GM23338 (cell line): ENCODE data around the gene SLC5A6. TPM values are rescaled to one million over a fixed set of nuclear protein-coding genes. Genes with fewer than 3 reads are reported as not detected.

Experiments
- ATAC-seq: fragments of 200-7000 bp; cut with Tn5 transposase; 3 replicates; pipeline ENCODE4 v1.9.1; 2020
- DNase-seq: peaks from one replicate; pipeline ENCODE4 v3.0.0-alpha.2; 2015; ENCODE audit warnings: low spot score
- H2AFZ ChIP-seq: fragments of 200-600 bp; sonication (generic); 2 replicates; pipeline ENCODE4 v1.8.0; 2016; ENCODE audit warnings: antibody characterized with exemption, mild to moderate bottlenecking, moderate library complexity
- H3F3A ChIP-seq: fragments of 200-600 bp; sonication (generic); replicated peaks from 2 replicates; pipeline ENCODE4 v1.8.0; 2017; ENCODE audit warnings: antibody characterized with exemption, mixed run types, low read depth
- H3K27ac ChIP-seq: fragments of 200-600 bp; sonication (generic); 2 replicates; pipeline ENCODE4 v1.6.1; 2016; ENCODE audit warnings: low read depth
- H3K27me3 ChIP-seq: fragments of 200-600 bp; sonication (generic); 2 replicates; pipeline ENCODE4 v1.8.0; 2016; ENCODE audit warnings: mild to moderate bottlenecking, mixed run types, moderate library complexity; ENCODE audit not compliant: insufficient read depth
- H3K36me3 ChIP-seq: fragments of 200-600 bp; sonication (generic); 2 replicates; pipeline ENCODE4 v1.8.0; 2016; ENCODE audit warnings: mild to moderate bottlenecking; ENCODE audit not compliant: insufficient read depth
- H3K4me1 ChIP-seq: fragments of 200-600 bp; sonication (generic); 2 replicates; pipeline ENCODE4 v1.8.0; 2016; ENCODE audit warnings: mild to moderate bottlenecking, moderate library complexity; ENCODE audit not compliant: insufficient read depth
- H3K4me2 ChIP-seq: fragments of 200-600 bp; sonication (generic); 2 replicates; pipeline ENCODE4 v1.7.1; 2017; ENCODE audit warnings: mixed run types
- H3K4me3 ChIP-seq: fragments of 200-600 bp; sonication (generic); 2 replicates; pipeline ENCODE4 v1.6.1; 2016; ENCODE audit warnings: mixed run types
- H3K79me2 ChIP-seq: fragments of 200-600 bp; sonication (generic); replicated peaks from 2 replicates; pipeline ENCODE4 v1.8.0; 2017; ENCODE audit warnings: mild to moderate bottlenecking; ENCODE audit not compliant: insufficient read depth
- H3K9me2 ChIP-seq: fragments of 200-600 bp; sonication (generic); 2 replicates; pipeline ENCODE4 v1.8.0; 2017; ENCODE audit not compliant: insufficient read depth
- H4K20me1 ChIP-seq: fragments of 200-600 bp; sonication (generic); replicated peaks from 2 replicates; pipeline ENCODE4 v1.8.0; 2017; ENCODE audit warnings: mild to moderate bottlenecking; ENCODE audit not compliant: insufficient read depth
- H3K27ac Mint-ChIP-seq: 2 replicates; pipeline ENCODE4 v1.8.0; 2020; ENCODE audit warnings: inconsistent platforms, mild to moderate bottlenecking, moderate library complexity, mixed read lengths
- H3K27me3 Mint-ChIP-seq: 3 replicates; pipeline ENCODE4 v1.8.0; 2022; ENCODE audit warnings: low read depth, mild to moderate bottlenecking, moderate library complexity, mixed read lengths, inconsistent platforms; ENCODE audit not compliant: insufficient read depth, poor library complexity
- H3K36me3 Mint-ChIP-seq: 3 replicates; pipeline ENCODE4 v1.8.0; 2021; ENCODE audit warnings: low read depth, mild to moderate bottlenecking, inconsistent platforms, moderate library complexity, mixed read lengths
- H3K4me1 Mint-ChIP-seq: 3 replicates; pipeline ENCODE4 v1.8.0; 2020; ENCODE audit warnings: mild to moderate bottlenecking, inconsistent platforms, mixed read lengths
- H3K4me3 Mint-ChIP-seq: 3 replicates; pipeline ENCODE4 v1.8.0; 2021; ENCODE audit warnings: moderate library complexity, mild to moderate bottlenecking, inconsistent platforms, mixed read lengths
- H3K9me3 Mint-ChIP-seq: 3 replicates; pipeline ENCODE4 v1.8.0; 2020; ENCODE audit warnings: moderate library complexity, mild to moderate bottlenecking, inconsistent platforms, mixed read lengths
- CREB1 ChIP-seq: fragments of 250-450 bp; sonication (Bioruptor Pico); IDR thresholded peaks from 2 replicates; pipeline ENCODE4 v1.5.0; 2020; ENCODE audit warnings: low read depth, mild to moderate bottlenecking, moderate library complexity
- ETS1 ChIP-seq: IDR thresholded peaks from 2 replicates; pipeline ENCODE4 v1.6.1; 2016; ENCODE audit warnings: antibody characterized with exemption
- EZH2 ChIP-seq: fragments of 200-600 bp; sonication (generic); IDR thresholded peaks from one replicate; pipeline ENCODE4 v1.8.0; 2017; ENCODE audit warnings: antibody characterized with exemption, mild to moderate bottlenecking, low read depth; ENCODE audit not compliant: unreplicated experiment
- EZH2phosphoT487 ChIP-seq: fragments of 200-600 bp; sonication (generic); IDR thresholded peaks from one replicate; pipeline ENCODE4 v1.8.1; 2018; ENCODE audit warnings: antibody characterized with exemption; ENCODE audit not compliant: unreplicated experiment
- JUNB ChIP-seq: IDR thresholded peaks from one replicate; pipeline ENCODE4 v1.6.1; 2016; ENCODE audit warnings: antibody characterized with exemption; ENCODE audit not compliant: unreplicated experiment
- NANOG ChIP-seq: IDR thresholded peaks from 2 replicates; pipeline ENCODE4 v1.6.1; 2016; ENCODE audit warnings: antibody characterized with exemption, borderline replicate concordance
- POLR2AphosphoS5 ChIP-seq: IDR thresholded peaks from 2 replicates; pipeline ENCODE4 v1.6.1; 2016; ENCODE audit warnings: antibody characterized with exemption, low read depth
- STAT1 ChIP-seq: IDR thresholded peaks from one replicate; pipeline ENCODE4 v1.6.1; 2016; ENCODE audit warnings: antibody characterized with exemption; ENCODE audit not compliant: unreplicated experiment
- ZNF114 ChIP-seq: fragments of 250-450 bp; sonication (Bioruptor Pico); IDR thresholded peaks from 2 replicates; pipeline ENCODE4 v1.5.0; 2020; ENCODE audit warnings: mild to moderate bottlenecking, moderate library complexity
- ZNF331 ChIP-seq: fragments of 250-450 bp; sonication (Bioruptor Pico); IDR thresholded peaks from 2 replicates; pipeline ENCODE4 v1.5.0; 2020; ENCODE audit warnings: low read depth, mild to moderate bottlenecking, moderate library complexity
- ZNF462 ChIP-seq: fragments of 250-450 bp; sonication (Bioruptor Pico); IDR thresholded peaks from 2 replicates; pipeline ENCODE4 v1.5.0; 2020; ENCODE audit warnings: mild to moderate bottlenecking, moderate library complexity
- polyA plus RNA-seq: library from polyadenylated mRNA; unstranded; fragments of >200 nt; fragmentation: Nextera tagmentation; extraction: Ambion mirVana; gene quantifications from 2 replicates; pipeline ENCODE4 v1.2.1, GENCODE V29; 2016
- total RNA-seq: library from RNA; depleted of rRNA; stranded (reverse); fragments of >200 nt; shearing (Covaris generic); gene quantifications from 2 replicates; pipeline ENCODE4 v1.2.3, GENCODE V29; 2014
- TF ChIP-seq, protein P1 (sequence below): IDR thresholded peaks from one replicate; pipeline ENCODE4 v1.6.1; 2018; ENCODE audit warnings: antibody characterized with exemption; ENCODE audit not compliant: unreplicated experiment
- TF ChIP-seq, protein P2 (sequence below), 2 experiments: fragments of 200-600 bp in 1 of 2; sonication (generic) in 1 of 2; conservative IDR thresholded peaks; 2 replicates each; pipeline versions ENCODE4 v1.5.1 to v1.6.1; 2016 to 2017; ENCODE audit warnings: antibody characterized with exemption in 2 of 2, low read depth in 2 of 2, mild to moderate bottlenecking in 2 of 2, moderate library complexity in 1 of 2

Gene SLC5A6
- total and polyA plus RNA-seq, 2 experiments from 2014 or later: 44.3 to 153 TPM

- no peaks in the 10 kb centered on the region for H3K4me1 ChIP-seq
- no peak overlapping the region for H3K4me2 ChIP-seq
- no peaks in the 10 kb centered on the region for H3K79me2 ChIP-seq
- H3K9me2 ChIP-seq: no peaks in the 10 kb centered on the region
- H3K27me3 ChIP-seq: no peaks in the 10 kb centered on the region
- ATAC-seq (no peak), DNase-seq (no peak)
- H4K20me1 ChIP-seq: no peaks in the 10 kb centered on the region; the same call in 1 of the 2 replicates
- Mint-ChIP-seq H3K36me3 (peaks cover 100% of the 10 kb centered on the region), H3K9me3 (no peaks in the 10 kb centered on the region), H3K4me3 (no peak overlapping the region), H3K27me3 (peaks cover 26% of the 10 kb centered on the region), H3K27ac (no peak overlapping the region), H3K4me1 (no peaks in the 10 kb centered on the region)
- H3K27ac ChIP-seq: no peak overlapping the region
- peaks cover 75% of the 10 kb centered on the region for H3K36me3 ChIP-seq
- no peaks in the 10 kb centered on the region for H3F3A ChIP-seq
- H3K4me3 ChIP-seq: no peak overlapping the region
- TF ChIP-seq, protein P1, sequence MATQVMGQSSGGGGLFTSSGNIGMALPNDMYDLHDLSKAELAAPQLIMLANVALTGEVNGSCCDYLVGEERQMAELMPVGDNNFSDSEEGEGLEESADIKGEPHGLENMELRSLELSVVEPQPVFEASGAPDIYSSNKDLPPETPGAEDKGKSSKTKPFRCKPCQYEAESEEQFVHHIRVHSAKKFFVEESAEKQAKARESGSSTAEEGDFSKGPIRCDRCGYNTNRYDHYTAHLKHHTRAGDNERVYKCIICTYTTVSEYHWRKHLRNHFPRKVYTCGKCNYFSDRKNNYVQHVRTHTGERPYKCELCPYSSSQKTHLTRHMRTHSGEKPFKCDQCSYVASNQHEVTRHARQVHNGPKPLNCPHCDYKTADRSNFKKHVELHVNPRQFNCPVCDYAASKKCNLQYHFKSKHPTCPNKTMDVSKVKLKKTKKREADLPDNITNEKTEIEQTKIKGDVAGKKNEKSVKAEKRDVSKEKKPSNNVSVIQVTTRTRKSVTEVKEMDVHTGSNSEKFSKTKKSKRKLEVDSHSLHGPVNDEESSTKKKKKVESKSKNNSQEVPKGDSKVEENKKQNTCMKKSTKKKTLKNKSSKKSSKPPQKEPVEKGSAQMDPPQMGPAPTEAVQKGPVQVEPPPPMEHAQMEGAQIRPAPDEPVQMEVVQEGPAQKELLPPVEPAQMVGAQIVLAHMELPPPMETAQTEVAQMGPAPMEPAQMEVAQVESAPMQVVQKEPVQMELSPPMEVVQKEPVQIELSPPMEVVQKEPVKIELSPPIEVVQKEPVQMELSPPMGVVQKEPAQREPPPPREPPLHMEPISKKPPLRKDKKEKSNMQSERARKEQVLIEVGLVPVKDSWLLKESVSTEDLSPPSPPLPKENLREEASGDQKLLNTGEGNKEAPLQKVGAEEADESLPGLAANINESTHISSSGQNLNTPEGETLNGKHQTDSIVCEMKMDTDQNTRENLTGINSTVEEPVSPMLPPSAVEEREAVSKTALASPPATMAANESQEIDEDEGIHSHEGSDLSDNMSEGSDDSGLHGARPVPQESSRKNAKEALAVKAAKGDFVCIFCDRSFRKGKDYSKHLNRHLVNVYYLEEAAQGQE: no peak
- no peak for TF ChIP-seq EZH2
- TF ChIP-seq POLR2AphosphoS5: no peak
- TF ChIP-seq JUNB: no peak
- no peak for TF ChIP-seq CREB1 (CRISPR knock-in tag)
- TF ChIP-seq, protein P2, sequence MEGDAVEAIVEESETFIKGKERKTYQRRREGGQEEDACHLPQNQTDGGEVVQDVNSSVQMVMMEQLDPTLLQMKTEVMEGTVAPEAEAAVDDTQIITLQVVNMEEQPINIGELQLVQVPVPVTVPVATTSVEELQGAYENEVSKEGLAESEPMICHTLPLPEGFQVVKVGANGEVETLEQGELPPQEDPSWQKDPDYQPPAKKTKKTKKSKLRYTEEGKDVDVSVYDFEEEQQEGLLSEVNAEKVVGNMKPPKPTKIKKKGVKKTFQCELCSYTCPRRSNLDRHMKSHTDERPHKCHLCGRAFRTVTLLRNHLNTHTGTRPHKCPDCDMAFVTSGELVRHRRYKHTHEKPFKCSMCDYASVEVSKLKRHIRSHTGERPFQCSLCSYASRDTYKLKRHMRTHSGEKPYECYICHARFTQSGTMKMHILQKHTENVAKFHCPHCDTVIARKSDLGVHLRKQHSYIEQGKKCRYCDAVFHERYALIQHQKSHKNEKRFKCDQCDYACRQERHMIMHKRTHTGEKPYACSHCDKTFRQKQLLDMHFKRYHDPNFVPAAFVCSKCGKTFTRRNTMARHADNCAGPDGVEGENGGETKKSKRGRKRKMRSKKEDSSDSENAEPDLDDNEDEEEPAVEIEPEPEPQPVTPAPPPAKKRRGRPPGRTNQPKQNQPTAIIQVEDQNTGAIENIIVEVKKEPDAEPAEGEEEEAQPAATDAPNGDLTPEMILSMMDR (conservative IDR thresholded peaks at IDR 0.05; ENCODE audit: low read depth in 2 of 2): no peak
- no peak for TF ChIP-seq EZH2phosphoT487
- no peak for TF ChIP-seq STAT1
- no peak for TF ChIP-seq NANOG
- TF ChIP-seq ZNF462: no peak
- no peak for TF ChIP-seq ZNF331
- no peak for TF ChIP-seq ETS1
- TF ChIP-seq ZNF114 (CRISPR knock-in tag): no peak
- H2AFZ ChIP-seq: no peak overlapping the region
These were observed 25.4 kb upstream of the SLC5A6 start for GRCh38 chr2:27237341-27237945.
